SH-SY5Y (cell line): ENCODE data around the gene DNAAF5.

Experiments
- GATA2 ChIP-seq: IDR thresholded peaks from 2 replicates; pipeline ENCODE4 v1.6.1; 2011; ENCODE audit warnings: mild to moderate bottlenecking, low read depth, low read length
- GATA3 ChIP-seq: IDR thresholded peaks from 2 replicates; pipeline ENCODE4 v1.6.1; 2011; ENCODE audit warnings: low read depth, mild to moderate bottlenecking, low read length, moderate library complexity

Gene DNAAF5

DNA sequence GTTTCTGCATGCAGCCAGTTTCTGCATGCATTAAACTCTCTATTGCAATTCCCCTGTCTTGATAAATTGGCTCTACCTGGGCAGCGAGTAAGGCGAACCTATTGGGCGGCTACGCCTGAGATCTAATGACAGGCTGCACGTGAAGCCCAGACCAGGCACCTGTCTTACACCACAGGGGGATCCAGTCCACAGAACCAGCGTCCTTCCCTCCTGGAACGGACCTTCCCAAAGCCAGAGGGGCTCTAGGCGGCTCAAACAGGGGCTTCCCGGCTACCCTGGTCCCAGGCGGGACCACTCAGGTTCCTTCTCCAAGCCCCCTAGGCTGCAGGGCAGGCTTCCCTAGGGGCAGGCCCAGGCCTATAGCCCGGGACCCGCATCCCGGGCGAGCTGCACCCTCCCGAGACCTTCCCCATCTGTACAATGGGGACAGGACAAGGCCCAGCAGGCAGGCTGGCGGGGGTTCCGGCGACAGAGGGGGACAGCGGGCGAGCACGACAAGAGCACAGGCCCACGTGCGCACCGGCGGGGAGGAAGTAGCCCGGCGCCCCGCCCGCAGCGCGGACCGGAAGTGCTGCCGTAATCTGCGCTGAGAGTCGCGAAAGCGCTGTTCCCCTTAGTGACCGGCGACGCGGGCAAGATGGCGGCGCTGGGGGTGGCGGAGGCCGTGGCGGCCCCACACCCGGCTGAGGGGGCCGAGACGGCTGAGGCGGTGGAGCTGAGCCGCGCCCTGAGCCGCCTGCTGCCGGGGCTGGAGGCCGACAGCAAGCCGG, at the start of gene DNAAF5:
DNAAF5 (plus strand) TSS at position 616 of the 770 bp plus-strand sequence; CDS start at position 638, 22 bp downstream.
- TF ChIP-seq GATA3 (no peak), GATA2 (no peak)

DNA sequence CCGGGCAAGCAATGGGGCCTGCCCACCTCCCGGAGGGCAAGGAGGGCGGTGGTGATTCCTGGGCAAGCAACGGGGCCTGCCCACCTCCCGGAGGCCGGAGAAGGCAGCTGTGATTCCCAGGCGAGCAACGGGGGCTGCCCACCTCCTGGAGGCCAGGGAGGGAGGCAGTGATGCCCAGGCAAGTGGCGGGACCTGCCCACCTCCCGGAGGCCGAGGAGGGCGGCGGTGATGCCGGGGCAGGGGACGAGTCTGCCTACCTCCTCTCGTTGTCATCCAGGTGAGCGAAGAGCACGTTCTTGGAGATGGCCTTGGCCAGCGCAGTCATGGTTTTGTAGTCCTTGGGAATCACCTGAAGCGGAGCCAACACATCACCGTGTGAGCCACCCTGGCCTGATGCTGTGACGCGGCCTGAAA, 49.5 kb upstream of the DNAAF5 start:
- no peak for TF ChIP-seq GATA2
- TF ChIP-seq GATA3, result no peak

DNA sequence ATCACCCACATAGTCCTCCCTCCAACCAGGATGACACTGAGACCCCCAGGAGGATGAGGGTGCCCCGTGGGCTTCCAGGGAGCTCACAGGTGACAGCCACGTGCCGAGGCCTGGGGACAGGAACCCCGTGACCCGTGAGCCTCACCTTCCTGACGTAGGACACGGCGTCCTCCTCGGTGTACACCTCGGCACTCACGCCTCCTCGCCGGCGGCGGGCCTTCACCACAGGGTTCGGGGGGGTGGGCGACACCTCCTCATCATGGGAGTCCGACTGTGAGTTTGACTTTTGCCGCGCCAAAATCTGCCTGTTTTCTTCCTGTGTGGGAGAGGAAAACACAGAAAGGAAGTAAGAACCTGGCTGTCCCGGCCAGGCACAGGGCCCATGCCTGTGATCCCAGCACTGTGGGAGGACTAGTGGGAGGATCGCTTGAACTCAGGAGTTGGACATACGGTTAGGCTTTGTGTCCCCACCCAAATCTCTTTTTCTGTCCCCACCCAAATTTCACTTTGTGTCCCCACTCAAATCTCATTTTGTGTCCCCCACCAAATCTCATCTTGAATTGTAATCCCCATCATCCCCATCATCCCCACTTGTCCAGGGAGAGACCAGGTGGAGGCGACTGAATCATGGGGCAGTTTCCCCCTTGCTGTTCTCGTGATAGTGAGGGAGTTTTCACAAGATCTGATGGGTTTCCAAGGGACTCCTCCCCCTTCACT, 45.9 kb upstream of the DNAAF5 start:
- TF ChIP-seq GATA2, result no peak

DNA sequence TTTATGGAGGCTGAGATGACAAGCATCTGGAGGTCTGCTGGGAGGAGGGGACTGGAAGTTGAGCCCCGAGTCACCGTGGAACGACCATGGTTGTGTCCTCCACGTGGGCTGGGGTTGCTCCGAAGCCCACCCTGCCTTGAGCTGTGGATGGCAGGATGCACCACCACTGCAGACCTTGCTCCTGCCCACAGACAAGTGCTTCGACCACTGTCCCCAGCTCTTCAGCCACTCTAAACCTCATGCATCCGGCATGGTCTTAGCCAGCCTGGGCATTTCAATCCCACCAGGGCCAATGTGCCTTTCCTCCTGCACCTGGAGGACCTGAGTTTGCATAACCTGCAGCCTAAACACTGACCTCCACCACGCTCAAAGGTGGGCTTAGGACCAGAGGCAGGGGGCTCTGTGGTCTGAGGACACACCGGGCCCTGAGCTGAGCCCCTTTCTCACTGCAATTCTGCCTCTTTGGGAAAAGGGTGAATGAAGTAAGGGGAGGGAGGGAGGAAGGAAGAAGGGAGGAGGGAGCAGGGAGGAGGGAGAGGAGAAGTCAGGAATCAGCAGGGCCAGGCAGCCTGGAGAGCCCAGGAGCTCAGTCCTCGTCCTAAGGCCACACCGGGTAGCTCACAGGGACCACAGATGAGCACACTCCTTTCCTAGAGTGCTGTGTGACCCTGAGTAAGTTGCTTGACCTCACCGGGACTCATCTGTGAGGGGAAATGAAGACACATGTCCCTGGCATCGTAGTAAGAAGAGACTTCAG, 44.8 kb upstream of the DNAAF5 start:
- TF ChIP-seq GATA3 (no peak), GATA2 (no peak)

DNA sequence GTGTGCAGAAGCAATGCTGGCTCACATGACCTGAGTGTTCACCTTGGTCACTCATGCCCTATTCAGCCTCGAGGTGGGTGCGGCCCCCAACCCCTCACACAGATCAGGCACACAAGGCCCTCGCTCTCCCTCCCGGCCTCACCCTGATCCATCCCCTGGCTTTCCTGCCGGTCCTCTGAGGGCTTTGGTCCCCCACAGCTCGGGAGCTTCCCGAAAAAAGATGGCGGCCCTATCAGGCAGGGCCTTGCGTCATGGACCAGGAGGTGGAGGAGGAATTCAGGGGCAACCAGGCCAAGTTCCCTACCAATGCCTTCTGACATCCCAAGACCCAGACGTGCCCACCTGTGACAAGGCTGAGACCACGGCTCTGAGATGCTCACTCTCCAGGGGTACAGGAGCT, 43.7 kb upstream of the DNAAF5 start:
- TF ChIP-seq GATA3, result no peak
- TF ChIP-seq GATA2, result no peak

DNA sequence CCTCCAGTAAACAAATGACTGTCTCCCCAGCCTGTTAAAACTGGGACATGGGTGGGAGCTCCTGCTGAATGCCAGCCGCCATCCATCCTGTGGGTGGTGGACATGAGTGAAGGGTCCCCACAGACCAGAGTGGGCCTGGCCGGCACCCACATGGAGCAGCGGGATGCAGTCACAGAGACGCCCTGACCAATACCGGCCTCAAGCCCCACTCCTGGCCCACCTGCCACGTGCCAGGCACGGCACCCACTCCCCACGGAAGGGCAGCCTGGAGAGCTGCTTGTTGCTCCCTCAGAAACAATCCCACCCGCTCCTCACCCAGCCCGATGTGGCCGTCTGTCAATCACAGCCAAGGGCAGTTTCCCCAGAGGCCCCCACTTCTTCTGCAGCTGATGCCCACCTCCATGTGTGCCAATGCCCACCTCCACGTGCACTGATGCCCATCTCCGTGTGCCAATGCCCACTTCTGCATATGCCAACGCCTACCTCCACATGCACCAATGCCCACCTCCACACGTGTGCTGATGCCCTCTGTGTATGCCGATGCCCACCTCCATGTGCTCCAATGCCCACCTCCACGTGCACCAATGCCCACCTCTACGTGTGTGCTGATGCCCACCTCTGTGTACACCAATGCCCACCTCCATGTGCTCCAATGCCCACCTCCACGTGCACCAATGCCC, 42.8 kb upstream of the DNAAF5 start:
- TF ChIP-seq GATA3 (no peak), GATA2 (no peak)

DNA sequence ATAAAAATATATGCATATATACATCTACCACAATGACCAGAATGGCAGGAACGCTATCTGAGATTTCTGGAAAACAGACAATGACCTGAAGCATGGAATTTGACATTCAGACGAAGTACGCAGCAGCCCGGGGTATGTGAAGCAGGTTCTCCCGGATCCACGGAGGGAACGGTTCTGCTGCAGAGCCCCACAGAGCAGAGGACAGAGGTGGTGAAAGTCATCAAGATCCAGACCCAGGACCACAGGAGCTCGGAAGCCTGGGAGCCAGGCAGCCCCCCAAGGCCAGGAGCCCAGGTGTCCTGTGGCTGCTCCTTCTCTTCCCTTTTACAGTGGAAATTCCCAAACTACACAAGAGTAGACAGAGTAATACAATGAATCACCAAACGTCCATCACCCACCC, 42.1 kb upstream of the DNAAF5 start:
- TF ChIP-seq GATA3, result no peak
- no peak for TF ChIP-seq GATA2

DNA sequence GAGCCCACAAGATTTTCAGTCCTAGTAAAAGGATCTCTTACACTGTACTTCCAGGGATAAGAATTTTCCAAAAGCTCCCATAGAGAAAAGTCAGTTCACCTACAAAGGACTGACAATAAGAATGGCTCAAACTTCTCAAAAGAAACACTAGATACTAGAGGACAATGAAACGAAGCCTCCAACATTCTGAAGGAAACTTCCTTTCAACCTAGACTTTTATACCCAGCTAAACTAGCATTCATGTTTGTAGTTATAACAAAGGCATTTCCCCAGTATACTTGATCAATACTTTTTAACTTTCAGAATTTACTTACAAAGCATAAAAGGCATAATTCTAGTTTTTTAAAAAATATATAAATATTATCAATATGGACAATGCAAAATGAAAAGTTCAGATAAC, 41.0 kb upstream of the DNAAF5 start:
- TF ChIP-seq GATA3, result no peak
- no peak for TF ChIP-seq GATA2

DNA sequence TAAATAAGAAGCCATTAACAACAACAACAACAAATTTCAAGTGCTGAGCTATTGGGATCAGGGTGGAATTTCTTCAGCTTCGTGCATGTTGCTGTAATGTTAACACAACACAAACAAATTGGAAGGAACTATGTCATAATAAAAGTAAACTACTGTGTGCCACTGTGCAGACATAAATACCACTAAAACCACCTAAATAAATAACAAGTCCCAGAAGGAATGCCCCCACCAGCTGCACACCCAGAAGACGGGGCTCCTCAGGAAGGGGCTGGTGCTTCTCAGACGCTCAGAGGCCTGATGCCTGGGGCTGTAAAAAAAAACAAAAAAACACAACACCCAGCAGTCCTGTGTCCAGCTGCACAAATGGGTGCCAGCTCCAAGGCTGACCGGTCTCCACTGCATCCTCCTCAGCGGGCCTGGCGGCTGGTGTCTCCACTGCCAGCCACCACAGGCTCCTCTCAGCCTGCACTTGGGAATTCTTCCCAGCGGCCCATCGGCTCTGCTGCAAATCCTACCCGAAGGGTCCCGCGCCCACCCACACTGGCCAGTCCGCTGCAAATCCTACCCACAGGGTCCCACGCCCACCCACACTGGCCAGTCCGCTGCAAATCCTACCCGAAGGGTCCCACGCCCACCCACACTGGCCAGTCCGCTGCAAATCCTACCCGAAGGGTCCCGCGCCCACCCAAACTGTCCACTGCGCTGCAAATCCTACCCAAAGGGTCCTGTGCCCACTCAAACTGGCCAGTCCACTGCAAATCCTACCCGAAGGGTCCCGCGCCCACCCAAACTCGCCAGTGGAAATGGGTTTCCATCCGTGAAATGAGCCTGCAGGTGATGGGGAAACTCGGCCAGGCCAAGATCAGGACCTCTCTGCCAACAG, 35.8 kb upstream of the DNAAF5 start:
- TF ChIP-seq GATA2 (no peak), GATA3 (no peak)

DNA sequence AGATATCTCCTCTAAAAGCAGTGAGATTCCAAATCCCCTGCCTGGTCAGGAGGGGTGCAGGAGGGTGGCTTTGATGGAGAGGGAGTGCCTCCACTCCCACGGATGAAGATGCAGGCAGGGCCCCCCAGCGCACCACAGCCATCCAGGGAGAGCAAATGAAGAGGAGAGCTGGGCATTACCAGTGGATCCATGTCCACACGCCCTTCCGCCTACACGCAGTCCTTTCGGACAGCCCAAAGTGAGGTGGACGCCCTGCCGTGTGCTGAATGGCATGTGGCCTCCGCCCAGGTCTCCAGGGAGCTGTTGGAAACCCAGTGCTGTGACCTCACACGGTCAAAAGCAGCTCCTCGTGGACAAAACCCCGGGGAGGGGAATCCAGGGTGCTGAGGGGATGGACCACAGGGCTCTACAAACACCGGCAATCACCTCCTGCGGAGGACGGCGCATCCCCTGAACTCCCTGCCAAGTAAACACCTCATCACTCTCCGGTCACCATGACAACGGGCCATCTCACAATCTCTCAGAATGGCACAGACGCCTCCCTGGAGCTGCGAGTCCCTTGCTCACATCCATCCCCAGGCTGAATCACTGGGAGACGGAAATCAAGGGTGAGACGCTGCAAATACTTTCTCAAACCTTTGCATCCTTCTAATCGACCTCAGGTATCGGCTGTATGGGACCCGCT, 35.0 kb upstream of the DNAAF5 start:
- TF ChIP-seq GATA2, result no peak
- no peak for TF ChIP-seq GATA3

DNA sequence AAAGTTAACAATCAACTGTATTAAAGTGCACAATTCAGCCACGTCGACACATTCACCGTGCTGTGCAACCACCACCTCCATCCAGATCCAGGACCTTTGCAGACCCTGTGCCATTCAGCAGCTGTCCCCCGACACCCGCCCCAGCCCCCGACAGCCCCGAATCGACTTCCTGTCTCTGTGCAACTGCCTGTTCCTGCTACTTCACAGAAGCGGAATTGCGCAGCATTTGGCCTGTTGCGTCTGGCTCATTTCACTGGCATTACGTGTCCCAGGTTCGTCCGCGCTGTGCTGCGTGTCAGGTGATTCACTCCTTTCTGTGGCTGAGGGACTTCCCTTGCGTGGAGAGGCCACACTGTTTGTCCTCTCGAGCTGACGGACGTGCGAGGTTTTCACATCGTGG, 33.2 kb upstream of the DNAAF5 start:
- TF ChIP-seq GATA2 (no peak), GATA3 (no peak)

DNA sequence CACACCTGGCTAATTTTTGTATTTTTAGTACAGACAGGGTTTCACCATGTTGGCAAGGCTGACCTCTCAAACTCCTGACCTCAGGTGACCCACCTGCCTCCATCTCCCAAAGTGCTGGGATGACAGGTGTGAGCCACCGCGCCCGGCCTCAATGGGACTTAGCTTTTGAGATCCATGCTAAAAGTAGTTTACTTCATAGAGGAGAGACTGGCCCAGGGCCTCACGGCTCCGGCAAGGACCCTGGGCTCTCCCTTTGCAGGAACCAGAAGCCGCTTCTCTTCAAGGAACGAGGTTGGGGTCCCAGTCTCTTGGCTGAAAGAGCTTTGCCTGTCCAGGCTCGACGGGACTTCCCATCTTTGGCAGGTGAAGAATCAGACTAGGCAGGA, 30.1 kb upstream of the DNAAF5 start:
- TF ChIP-seq GATA2 (no peak), GATA3 (no peak)

DNA sequence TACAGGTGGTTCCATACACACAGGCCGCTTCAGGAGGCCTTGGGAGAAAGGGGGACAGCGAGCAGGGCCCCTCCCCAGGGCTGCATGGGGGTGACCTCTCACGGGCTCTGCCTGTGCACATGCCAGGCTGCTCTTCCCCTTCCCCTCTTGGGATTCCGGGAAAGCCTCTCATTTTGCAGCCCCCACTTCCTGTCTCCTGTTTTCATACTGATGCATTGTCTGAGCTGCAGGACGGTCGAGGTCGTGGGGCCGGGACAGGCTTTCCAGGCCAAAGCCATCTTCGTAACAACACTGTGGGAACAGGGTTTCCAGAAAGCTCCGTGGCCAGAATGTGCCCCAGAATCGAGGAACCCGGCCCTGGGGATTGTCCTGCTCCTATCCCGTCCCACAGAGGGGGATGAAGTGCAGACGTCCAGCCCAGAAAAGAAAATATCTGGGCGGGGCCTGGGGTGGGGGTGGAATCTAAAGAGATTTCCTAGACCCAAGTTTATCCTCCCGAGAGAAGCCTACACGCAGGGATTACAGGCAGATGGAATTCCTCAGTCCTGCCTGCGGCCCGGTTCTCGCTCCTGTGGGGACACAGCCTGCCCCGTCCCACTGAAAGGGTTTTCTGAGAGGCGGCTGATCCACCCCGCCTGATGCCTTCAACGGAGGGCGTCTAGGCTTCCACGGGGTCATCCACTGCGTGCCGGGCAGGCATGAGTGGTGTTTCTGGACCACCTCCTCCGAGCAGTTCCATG, 29.5 kb upstream of the DNAAF5 start:
- TF ChIP-seq GATA2 (no peak), GATA3 (no peak)
